Measurements from ENCODE around the gene ALKBH8. TPM values are rescaled to one million over a fixed set of nuclear protein-coding genes. Genes with fewer than 3 reads are reported as not detected.

ALKBH8 gene
- total and polyA plus RNA-seq, 2 of the 13 experiments (the other 11 are each of a cell fraction or from before 2014, with no cell fraction given): 2.4 to 9.1 TPM

GRCh38 chr11:107561688-107562087 is 3.8 kb downstream of the ALKBH8 start:
- Histone ChIP-seq H3K27me3 (ENCODE audit: control insufficient read depth in 1 of 2, insufficient read depth in 2 of 2, low read length in 2 of 2) (no peaks in the 10 kb centered on the region; a peak in 1 of 5 replicates), H3K9me3 (ENCODE audit: low read length) (no peaks in the 10 kb centered on the region), H3K4me1 (ENCODE audit: insufficient read depth, low read length) (peaks cover 19% of the 10 kb centered on the region), H3K9ac (ENCODE audit: insufficient read depth, low read depth, low read length) (no peak overlapping the region), H3K79me2 (ENCODE audit: insufficient read depth, low read length) (peaks cover 6% of the 10 kb centered on the region), H4K20me1 (ENCODE audit: insufficient read depth, low read length) (no peaks in the 10 kb centered on the region), H3K4me2 (ENCODE audit: low read depth, low read length) (no peak overlapping the region), H3K36me3 (replicated peaks in 1 of 2; ENCODE audit: control insufficient read depth in 1 of 2, insufficient read depth in 2 of 2, low read length in 2 of 2) (peaks cover 0 to 11% of the 10 kb centered on the region in 2 experiments; a peak in 1 of 5 replicates), H2AFZ (ENCODE audit: low read length) (no peak overlapping the region), H3K4me3 (replicated peaks in 1 of 3; ENCODE audit: insufficient read depth in 1 of 3, low read depth in 2 of 3, low read length in 3 of 3) (no peak overlapping the region), H3K27ac (ENCODE audit: extremely low read length, insufficient read depth, low read length) (no peak overlapping the region)
- in situ Hi-C loops (cut with HindIII; ENCODE audit: extremely low pct_ligation_motif_present, low pct_unique_long_range_greater_than_20kb): no loop called here
- FAIRE-seq (no peak), DNase-seq (ENCODE audit: low spot score) (no peak), ATAC-seq (no peak)
- no peak for TF ChIP-seq ZNF484 (CRISPR knock-in tag; IDR thresholded peaks at IDR 0.05; ENCODE audit: borderline replicate concordance, low read depth)
- intact Hi-C loops (cut with micrococcal nuclease; ENCODE audit: unreplicated experiment): loop anchor here (2.0 to 5.0 kb wide), 3 partner anchors 41 to 337 kb away; no protein-coding TSS in a partner anchor
- no TSS peak for BruUV-seq (replicated peaks)
- ChIA-PET POLR2A (no interaction called here), CTCF (ENCODE audit: low intra/inter-chr PET ratio, low total read pairs) (no interaction called here)

DNA sequence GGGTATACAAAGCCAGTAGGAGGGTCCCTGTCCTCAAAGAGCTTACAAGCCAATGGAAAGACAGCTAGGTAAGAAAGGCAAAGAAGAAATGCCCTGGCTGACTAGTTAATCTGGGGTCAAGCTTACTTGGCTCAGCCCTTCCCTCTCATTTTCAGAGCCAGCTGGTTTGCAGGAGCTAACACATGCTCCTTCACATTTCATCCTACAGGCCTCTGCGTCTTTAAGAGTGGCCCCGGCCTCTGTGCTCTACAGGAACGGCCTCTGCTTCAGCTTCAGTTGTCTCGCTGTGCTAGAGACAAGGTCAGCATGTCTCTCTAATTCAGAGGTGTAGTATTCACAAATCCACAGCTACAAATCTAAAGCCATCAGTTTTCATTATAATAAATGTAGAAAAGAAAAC is 15.2 kb downstream of the ALKBH8 start:
- H3K4me2 ChIP-seq (ENCODE audit: low read depth, low read length): no peak overlapping the region
- TF ChIP-seq, protein P1, sequence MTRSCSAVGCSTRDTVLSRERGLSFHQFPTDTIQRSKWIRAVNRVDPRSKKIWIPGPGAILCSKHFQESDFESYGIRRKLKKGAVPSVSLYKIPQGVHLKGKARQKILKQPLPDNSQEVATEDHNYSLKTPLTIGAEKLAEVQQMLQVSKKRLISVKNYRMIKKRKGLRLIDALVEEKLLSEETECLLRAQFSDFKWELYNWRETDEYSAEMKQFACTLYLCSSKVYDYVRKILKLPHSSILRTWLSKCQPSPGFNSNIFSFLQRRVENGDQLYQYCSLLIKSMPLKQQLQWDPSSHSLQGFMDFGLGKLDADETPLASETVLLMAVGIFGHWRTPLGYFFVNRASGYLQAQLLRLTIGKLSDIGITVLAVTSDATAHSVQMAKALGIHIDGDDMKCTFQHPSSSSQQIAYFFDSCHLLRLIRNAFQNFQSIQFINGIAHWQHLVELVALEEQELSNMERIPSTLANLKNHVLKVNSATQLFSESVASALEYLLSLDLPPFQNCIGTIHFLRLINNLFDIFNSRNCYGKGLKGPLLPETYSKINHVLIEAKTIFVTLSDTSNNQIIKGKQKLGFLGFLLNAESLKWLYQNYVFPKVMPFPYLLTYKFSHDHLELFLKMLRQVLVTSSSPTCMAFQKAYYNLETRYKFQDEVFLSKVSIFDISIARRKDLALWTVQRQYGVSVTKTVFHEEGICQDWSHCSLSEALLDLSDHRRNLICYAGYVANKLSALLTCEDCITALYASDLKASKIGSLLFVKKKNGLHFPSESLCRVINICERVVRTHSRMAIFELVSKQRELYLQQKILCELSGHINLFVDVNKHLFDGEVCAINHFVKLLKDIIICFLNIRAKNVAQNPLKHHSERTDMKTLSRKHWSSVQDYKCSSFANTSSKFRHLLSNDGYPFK (CRISPR knock-in tag; IDR thresholded peaks at IDR 0.05; ENCODE audit: borderline replicate concordance): no peak
- TF ChIP-seq ZNF260 (CRISPR knock-in tag; IDR thresholded peaks at IDR 0.05; ENCODE audit: borderline replicate concordance, low read depth): no peak
- no peak for TF ChIP-seq FOXM1 (CRISPR knock-in tag; IDR thresholded peaks at IDR 0.05)
- TF ChIP-seq ZNF720 (CRISPR knock-in tag; IDR thresholded peaks at IDR 0.05): no peak
- TF ChIP-seq GZF1 (CRISPR knock-in tag; IDR thresholded peaks at IDR 0.05): no peak
- TF ChIP-seq HNRNPUL1 (IDR thresholded peaks at IDR 0.05; ENCODE audit: low read depth, low read length): no peak
- no peak for TF ChIP-seq REXO4 (CRISPR knock-in tag; IDR thresholded peaks at IDR 0.05; ENCODE audit: borderline replicate concordance)
- TF ChIP-seq YEATS2 (CRISPR knock-in tag; IDR thresholded peaks at IDR 0.05; ENCODE audit: borderline replicate concordance): no peak
- no peak for TF ChIP-seq PHF5A (CRISPR knock-in tag; IDR thresholded peaks at IDR 0.05; ENCODE audit: low read depth, unreplicated experiment)
- TF ChIP-seq MAFG (CRISPR knock-in tag; IDR thresholded peaks at IDR 0.05): no peak
- TF ChIP-seq KDM2A (CRISPR knock-in tag; IDR thresholded peaks at IDR 0.05; ENCODE audit: borderline replicate concordance, low read depth): no peak
- TF ChIP-seq ZNF781 (CRISPR knock-in tag; IDR thresholded peaks at IDR 0.05; ENCODE audit: borderline replicate concordance, not compliant biosample characterization): no peak
- TF ChIP-seq HBP1 (CRISPR knock-in tag; IDR thresholded peaks at IDR 0.05; ENCODE audit: low read depth): no peak
- no peak for TF ChIP-seq KLF15 (CRISPR knock-in tag; IDR thresholded peaks at IDR 0.05; ENCODE audit: borderline replicate concordance)
- in situ Hi-C loops (cut with HindIII; ENCODE audit: extremely low pct_ligation_motif_present, low pct_unique_long_range_greater_than_20kb) (no loop called here), intact Hi-C loops (cut with micrococcal nuclease; ENCODE audit: unreplicated experiment) (no loop called here)
- no peak overlapping the region for H3K27ac ChIP-seq (ENCODE audit: extremely low read length, insufficient read depth, low read length)
- H3K9me3 ChIP-seq (ENCODE audit: low read length): no peaks in the 10 kb centered on the region
- no peaks in the 10 kb centered on the region for H3K79me2 ChIP-seq (ENCODE audit: insufficient read depth, low read length)
- CTCF ChIA-PET (ENCODE audit: low intra/inter-chr PET ratio, low total read pairs): interaction anchor here (2.3 kb wide), 1 partner anchor 140 kb away, joined by 18 read pairs; no protein-coding TSS in a partner anchor
- no peaks in the 10 kb centered on the region for H3K4me1 ChIP-seq (ENCODE audit: insufficient read depth, low read length)
- H3K36me3 ChIP-seq (replicated peaks in 1 of 2; ENCODE audit: control insufficient read depth in 1 of 2, insufficient read depth in 2 of 2, low read length in 2 of 2): peaks cover 5 to 21% of the 10 kb centered on the region in 2 experiments
- no peaks in the 10 kb centered on the region for H4K20me1 ChIP-seq (ENCODE audit: insufficient read depth, low read length)
- DNase-seq (ENCODE audit: low spot score) (no peak), ATAC-seq (no peak), FAIRE-seq (no peak)
- H3K9ac ChIP-seq (ENCODE audit: insufficient read depth, low read depth, low read length): no peak overlapping the region
- H2AFZ ChIP-seq (ENCODE audit: low read length): no peak overlapping the region
- H3K4me3 ChIP-seq (replicated peaks in 1 of 3; ENCODE audit: insufficient read depth in 1 of 3, low read depth in 2 of 3, low read length in 3 of 3): no peak overlapping the region
- H3K27me3 ChIP-seq (ENCODE audit: control insufficient read depth in 1 of 2, insufficient read depth in 2 of 2, low read length in 2 of 2): no peaks in the 10 kb centered on the region
- POLR2A ChIA-PET: no interaction called here
- no TSS peak for BruUV-seq (replicated peaks)
- 95% methylated on average over 4 of the region's 4 CpGs for WGBS (ENCODE audit: low lambda C conversion rate)
